ENCODE measurements around the gene LRG1. TPM values are rescaled to one million over a fixed set of nuclear protein-coding genes. Genes with fewer than 3 reads are reported as not detected.

LRG1 gene
- total and polyA plus RNA-seq, 2 of the 13 experiments (the other 11 are each of a cell fraction or from before 2014, with no cell fraction given): 12.0 to 39.3 TPM

DNA sequence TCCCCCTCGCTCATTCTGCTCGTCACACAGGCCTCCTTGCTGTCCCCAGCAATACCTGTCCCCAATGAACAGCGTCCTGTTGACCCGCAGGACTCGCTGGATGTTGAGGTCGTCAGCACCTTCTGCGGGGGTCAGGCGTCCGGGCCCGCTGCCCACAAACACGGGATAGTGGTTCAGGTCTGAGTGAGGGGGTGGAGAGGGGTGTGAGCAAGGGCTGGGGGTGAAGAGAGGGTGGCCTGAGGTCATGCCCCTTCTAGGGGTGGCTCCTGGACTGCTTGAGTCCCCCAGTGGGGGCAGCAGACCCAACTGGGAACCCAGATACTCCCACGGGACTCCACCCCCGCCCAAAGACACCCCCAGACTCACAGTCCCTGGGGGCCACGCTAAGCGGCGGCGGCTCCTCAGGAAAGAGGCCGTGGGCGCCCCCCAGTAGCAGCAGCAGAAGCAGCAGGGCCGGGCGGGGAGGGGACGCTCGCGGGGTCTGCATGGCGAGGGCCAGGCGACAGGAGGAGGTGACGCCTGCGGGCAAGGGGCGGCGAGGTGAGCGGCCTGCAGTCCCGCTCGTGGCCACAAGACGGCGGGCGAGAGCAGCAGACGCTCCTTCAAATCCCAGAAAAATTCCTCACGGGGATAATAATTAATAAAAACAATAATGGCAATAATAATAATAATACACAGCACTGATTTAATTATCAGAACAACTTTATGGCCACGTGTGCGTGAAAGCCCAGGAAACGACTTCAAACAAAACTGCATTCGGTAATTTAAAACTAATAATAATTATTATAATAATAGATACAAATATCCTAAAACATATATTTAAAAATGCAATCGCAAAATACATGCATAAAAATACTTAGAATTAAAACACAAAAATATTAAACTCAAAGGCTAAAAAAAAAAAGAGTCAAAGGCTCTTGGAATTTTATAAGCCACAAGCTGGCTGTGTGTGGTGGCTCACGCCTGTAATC, 18.4 kb upstream of the LRG1 start (continued):
- TF ChIP-seq, protein P1, sequence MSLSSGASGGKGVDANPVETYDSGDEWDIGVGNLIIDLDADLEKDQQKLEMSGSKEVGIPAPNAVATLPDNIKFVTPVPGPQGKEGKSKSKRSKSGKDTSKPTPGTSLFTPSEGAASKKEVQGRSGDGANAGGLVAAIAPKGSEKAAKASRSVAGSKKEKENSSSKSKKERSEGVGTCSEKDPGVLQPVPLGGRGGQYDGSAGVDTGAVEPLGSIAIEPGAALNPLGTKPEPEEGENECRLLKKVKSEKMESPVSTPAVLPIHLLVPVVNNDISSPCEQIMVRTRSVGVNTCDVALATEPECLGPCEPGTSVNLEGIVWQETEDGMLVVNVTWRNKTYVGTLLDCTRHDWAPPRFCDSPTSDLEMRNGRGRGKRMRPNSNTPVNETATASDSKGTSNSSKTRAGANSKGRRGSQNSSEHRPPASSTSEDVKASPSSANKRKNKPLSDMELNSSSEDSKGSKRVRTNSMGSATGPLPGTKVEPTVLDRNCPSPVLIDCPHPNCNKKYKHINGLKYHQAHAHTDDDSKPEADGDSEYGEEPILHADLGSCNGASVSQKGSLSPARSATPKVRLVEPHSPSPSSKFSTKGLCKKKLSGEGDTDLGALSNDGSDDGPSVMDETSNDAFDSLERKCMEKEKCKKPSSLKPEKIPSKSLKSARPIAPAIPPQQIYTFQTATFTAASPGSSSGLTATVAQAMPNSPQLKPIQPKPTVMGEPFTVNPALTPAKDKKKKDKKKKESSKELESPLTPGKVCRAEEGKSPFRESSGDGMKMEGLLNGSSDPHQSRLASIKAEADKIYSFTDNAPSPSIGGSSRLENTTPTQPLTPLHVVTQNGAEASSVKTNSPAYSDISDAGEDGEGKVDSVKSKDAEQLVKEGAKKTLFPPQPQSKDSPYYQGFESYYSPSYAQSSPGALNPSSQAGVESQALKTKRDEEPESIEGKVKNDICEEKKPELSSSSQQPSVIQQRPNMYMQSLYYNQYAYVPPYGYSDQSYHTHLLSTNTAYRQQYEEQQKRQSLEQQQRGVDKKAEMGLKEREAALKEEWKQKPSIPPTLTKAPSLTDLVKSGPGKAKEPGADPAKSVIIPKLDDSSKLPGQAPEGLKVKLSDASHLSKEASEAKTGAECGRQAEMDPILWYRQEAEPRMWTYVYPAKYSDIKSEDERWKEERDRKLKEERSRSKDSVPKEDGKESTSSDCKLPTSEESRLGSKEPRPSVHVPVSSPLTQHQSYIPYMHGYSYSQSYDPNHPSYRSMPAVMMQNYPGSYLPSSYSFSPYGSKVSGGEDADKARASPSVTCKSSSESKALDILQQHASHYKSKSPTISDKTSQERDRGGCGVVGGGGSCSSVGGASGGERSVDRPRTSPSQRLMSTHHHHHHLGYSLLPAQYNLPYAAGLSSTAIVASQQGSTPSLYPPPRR (CRISPR knock-in tag; IDR thresholded peaks at IDR 0.05; ENCODE audit: borderline replicate concordance): no peak
- no peak; the same call in 1 of the 2 replicates for TF ChIP-seq RAD21 (CRISPR knock-in tag; IDR thresholded peaks at IDR 0.05)
- TF ChIP-seq, protein P2, sequence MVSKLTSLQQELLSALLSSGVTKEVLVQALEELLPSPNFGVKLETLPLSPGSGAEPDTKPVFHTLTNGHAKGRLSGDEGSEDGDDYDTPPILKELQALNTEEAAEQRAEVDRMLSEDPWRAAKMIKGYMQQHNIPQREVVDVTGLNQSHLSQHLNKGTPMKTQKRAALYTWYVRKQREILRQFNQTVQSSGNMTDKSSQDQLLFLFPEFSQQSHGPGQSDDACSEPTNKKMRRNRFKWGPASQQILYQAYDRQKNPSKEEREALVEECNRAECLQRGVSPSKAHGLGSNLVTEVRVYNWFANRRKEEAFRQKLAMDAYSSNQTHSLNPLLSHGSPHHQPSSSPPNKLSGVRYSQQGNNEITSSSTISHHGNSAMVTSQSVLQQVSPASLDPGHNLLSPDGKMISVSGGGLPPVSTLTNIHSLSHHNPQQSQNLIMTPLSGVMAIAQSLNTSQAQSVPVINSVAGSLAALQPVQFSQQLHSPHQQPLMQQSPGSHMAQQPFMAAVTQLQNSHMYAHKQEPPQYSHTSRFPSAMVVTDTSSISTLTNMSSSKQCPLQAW (CRISPR knock-in tag; IDR thresholded peaks at IDR 0.05): no peak
- no peak for TF ChIP-seq HOXA5 (CRISPR knock-in tag; IDR thresholded peaks at IDR 0.05)
- no peak for TF ChIP-seq ZBTB20 (CRISPR knock-in tag; IDR thresholded peaks at IDR 0.05; ENCODE audit: borderline replicate concordance, low read depth)
- TF ChIP-seq, protein P3, sequence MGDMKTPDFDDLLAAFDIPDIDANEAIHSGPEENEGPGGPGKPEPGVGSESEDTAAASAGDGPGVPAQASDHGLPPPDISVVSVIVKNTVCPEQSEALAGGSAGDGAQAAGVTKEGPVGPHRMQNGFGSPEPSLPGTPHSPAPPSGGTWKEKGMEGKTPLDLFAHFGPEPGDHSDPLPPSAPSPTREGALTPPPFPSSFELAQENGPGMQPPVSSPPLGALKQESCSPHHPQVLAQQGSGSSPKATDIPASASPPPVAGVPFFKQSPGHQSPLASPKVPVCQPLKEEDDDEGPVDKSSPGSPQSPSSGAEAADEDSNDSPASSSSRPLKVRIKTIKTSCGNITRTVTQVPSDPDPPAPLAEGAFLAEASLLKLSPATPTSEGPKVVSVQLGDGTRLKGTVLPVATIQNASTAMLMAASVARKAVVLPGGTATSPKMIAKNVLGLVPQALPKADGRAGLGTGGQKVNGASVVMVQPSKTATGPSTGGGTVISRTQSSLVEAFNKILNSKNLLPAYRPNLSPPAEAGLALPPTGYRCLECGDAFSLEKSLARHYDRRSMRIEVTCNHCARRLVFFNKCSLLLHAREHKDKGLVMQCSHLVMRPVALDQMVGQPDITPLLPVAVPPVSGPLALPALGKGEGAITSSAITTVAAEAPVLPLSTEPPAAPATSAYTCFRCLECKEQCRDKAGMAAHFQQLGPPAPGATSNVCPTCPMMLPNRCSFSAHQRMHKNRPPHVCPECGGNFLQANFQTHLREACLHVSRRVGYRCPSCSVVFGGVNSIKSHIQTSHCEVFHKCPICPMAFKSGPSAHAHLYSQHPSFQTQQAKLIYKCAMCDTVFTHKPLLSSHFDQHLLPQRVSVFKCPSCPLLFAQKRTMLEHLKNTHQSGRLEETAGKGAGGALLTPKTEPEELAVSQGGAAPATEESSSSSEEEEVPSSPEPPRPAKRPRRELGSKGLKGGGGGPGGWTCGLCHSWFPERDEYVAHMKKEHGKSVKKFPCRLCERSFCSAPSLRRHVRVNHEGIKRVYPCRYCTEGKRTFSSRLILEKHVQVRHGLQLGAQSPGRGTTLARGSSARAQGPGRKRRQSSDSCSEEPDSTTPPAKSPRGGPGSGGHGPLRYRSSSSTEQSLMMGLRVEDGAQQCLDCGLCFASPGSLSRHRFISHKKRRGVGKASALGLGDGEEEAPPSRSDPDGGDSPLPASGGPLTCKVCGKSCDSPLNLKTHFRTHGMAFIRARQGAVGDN (CRISPR knock-in tag; IDR thresholded peaks at IDR 0.05): 0 out of 2 replicates have a peak, but pooled peaks have one; percentile 4
- no peak for TF ChIP-seq ZBTB8A (CRISPR knock-in tag; IDR thresholded peaks at IDR 0.05; ENCODE audit: borderline replicate concordance, low read depth)
- no peak for TF ChIP-seq ZNF761 (CRISPR knock-in tag; conservative IDR thresholded peaks at IDR 0.05)
- TF ChIP-seq MZF1 (CRISPR knock-in tag; IDR thresholded peaks at IDR 0.05; ENCODE audit: borderline replicate concordance): no peak
- TF ChIP-seq, protein P4, sequence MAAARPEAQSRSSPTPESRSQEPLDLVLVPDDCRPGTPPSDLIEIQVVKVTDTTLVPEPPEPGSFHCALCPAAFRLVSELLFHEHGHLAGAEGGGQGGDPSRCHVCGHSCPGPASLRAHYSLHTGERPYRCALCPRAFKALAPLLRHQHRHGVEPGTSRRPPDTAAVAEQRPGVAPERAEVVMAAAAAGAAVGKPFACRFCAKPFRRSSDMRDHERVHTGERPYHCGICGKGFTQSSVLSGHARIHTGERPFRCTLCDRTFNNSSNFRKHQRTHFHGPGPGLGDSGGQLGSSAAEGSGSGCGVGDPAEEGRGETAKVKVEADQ (CRISPR knock-in tag; IDR thresholded peaks at IDR 0.05; ENCODE audit: borderline replicate concordance): no peak
- no peak for TF ChIP-seq ZNF264 (CRISPR knock-in tag; IDR thresholded peaks at IDR 0.05)
- TF ChIP-seq, protein P5, sequence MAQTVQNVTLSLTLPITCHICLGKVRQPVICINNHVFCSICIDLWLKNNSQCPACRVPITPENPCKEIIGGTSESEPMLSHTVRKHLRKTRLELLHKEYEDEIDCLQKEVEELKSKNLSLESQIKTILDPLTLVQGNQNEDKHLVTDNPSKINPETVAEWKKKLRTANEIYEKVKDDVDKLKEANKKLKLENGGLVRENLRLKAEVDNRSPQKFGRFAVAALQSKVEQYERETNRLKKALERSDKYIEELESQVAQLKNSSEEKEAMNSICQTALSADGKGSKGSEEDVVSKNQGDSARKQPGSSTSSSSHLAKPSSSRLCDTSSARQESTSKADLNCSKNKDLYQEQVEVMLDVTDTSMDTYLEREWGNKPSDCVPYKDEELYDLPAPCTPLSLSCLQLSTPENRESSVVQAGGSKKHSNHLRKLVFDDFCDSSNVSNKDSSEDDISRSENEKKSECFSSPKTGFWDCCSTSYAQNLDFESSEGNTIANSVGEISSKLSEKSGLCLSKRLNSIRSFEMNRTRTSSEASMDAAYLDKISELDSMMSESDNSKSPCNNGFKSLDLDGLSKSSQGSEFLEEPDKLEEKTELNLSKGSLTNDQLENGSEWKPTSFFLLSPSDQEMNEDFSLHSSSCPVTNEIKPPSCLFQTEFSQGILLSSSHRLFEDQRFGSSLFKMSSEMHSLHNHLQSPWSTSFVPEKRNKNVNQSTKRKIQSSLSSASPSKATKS (CRISPR knock-in tag; IDR thresholded peaks at IDR 0.05): no peak
- no peak for TF ChIP-seq NFE2L1 (CRISPR knock-in tag; IDR thresholded peaks at IDR 0.05; ENCODE audit: borderline replicate concordance)
